Heart left ventricle (tissue), 13 donors: ENCODE data around the gene SLC39A11.

Source experiments
- POLR2A ChIP-seq, 2 donors: fragments of 450-650 bp; IDR thresholded peaks; one replicate each; pipeline ENCODE4 v1.6.1; 2017; ENCODE audit warnings: antibody characterized with exemption in 2 of 2, mild to moderate bottlenecking in 2 of 2, moderate library complexity in 2 of 2
- TF ChIP-seq, protein P1 (sequence below), 12 donors: fragments of 200-600 bp; sonication (generic) in 4 of 12; IDR thresholded peaks; one replicate each; pipeline versions ENCODE4 v1.5.0 to v1.8.0; 2018 to 2022; ENCODE audit warnings: antibody characterized with exemption in 12 of 12, mild to moderate bottlenecking in 5 of 12
- donor health status: ischemic (EF 13 %, LVEDD 7.1; RV severe dilation, severe dysfunction).
- donor health status: DM: no; HTN: yes; CAD: no.
- donor health status: DM: no; HTN: no; CAD: no.
- donor health status: ischemic (EF 25% LVEDD 6.9; RV normal size, moderate dysfunction).
- donor health status: ischemic (EF 25% LVEDD 5.7; RV mildly dilated, moderate dysfunction).
- donor health status: ischemic (EF 35%, LVEDD 5.7; RV mildly dilated, moderate dysfunction).
- donor health status: nonischemic (EF 11% LVEDD 7.7; RV severe dilation, severe dysfunction).
- donor health status: DM: yes; HTN: yes; CAD: no.
- donor health status: PGD.
- donor health status: ischemic (EF 29% LVEDD 5.4; RV normal size, mild dysfunction).
- donor health status: nonischemic (EF 23%, LVEDD 6.1; RV moderate dilation, normal function).

DNA sequence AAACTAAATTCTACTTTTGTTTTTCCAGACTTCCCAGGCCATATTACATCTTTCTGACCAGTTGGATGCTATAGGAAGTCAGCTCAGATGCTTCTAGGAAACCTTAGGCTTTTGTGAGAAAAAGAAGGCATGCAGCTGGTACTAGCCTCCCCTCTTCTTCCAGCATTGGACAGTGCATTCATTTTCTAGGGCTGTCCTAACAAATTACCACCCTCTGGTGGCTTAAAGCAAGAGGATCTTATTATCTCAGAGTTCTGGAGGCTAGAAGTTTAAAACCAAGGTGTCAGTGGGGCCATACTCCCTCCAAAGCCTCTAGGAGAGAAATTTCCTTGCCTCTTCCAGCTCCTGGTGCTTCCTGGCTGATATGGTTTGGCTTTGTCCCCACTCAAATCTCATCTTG, 467.8 kb downstream of the SLC39A11 start:
- TF ChIP-seq, protein P1, sequence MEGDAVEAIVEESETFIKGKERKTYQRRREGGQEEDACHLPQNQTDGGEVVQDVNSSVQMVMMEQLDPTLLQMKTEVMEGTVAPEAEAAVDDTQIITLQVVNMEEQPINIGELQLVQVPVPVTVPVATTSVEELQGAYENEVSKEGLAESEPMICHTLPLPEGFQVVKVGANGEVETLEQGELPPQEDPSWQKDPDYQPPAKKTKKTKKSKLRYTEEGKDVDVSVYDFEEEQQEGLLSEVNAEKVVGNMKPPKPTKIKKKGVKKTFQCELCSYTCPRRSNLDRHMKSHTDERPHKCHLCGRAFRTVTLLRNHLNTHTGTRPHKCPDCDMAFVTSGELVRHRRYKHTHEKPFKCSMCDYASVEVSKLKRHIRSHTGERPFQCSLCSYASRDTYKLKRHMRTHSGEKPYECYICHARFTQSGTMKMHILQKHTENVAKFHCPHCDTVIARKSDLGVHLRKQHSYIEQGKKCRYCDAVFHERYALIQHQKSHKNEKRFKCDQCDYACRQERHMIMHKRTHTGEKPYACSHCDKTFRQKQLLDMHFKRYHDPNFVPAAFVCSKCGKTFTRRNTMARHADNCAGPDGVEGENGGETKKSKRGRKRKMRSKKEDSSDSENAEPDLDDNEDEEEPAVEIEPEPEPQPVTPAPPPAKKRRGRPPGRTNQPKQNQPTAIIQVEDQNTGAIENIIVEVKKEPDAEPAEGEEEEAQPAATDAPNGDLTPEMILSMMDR (IDR thresholded peaks at IDR 0.05), result no peak
- TF ChIP-seq POLR2A (IDR thresholded peaks at IDR 0.05), result no peak
